Fibroblast of villous mesenchyme (primary cell): ENCODE results near the gene SUCLG2. TPM values are rescaled to one million over a fixed set of nuclear protein-coding genes. Genes with fewer than 3 reads are reported as not detected.

Source experiments
- DNase-seq: peaks from one replicate; pipeline ENCODE4 v3.0.0-alpha.2; 2010; ENCODE audit warnings: low read depth
- H3K4me3 ChIP-seq: 2 replicates; pipeline ENCODE4 v1.5.1; 2011; ENCODE audit warnings: low read depth, mild to moderate bottlenecking, low read length
- total RNA-seq: library from RNA; depleted of rRNA; stranded (reverse); fragments of >200 nt; gene quantifications from 2 replicates; pipeline ENCODE4 v1.2.3, GENCODE V29; 2012
- TF ChIP-seq, protein P1 (sequence below): IDR thresholded peaks from 2 replicates; pipeline ENCODE4 v1.5.1; 2012; ENCODE audit warnings: low read depth, mild to moderate bottlenecking, low read length; ENCODE audit not compliant: insufficient read depth

The SUCLG2 gene
- total RNA-seq, 1 donor, result 45.8 TPM

DNA sequence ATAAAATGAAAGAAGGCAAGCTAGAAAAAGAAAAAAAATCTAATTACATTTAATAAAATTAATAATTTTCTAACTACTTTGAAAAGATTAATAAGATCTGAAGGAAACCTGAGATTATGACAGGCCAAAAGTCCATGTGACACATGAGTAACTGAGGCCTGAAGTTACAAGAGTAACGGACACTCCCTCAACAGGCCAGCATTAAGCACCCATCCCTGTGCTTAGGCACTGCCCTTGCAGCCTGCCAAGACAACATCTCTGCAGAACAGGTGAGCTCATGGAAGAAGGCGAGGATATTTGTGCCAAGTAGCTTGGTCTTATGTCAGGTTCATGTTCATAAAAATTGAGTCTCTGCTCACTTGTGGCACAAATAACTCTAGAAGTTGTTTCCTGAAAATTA is 31.8 kb downstream of the SUCLG2 start:
- DNase-seq, result no peak
- H3K4me3 ChIP-seq, result no peak overlapping the region

DNA sequence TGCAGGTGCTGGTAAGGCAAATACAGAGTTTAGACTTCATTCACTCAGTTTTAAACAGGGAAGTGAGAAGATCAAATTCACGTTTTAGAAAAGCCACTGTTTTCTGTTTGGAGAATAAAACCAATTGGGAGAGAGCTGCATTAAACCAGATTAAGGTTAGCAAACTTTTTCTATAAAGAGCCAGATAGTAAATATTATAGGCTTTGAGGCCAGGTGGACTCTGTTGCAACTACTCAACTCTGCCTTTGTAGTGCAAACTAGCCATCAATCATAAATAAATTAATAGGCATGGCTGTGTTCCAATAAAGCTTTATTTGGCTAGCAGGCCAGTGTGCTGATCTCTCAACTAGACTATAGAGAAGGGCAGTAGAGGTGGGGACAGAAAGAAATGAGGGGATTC is 33.5 kb downstream of the SUCLG2 start:
- H3K4me3 ChIP-seq, result no peak overlapping the region
- TF ChIP-seq, protein P1, sequence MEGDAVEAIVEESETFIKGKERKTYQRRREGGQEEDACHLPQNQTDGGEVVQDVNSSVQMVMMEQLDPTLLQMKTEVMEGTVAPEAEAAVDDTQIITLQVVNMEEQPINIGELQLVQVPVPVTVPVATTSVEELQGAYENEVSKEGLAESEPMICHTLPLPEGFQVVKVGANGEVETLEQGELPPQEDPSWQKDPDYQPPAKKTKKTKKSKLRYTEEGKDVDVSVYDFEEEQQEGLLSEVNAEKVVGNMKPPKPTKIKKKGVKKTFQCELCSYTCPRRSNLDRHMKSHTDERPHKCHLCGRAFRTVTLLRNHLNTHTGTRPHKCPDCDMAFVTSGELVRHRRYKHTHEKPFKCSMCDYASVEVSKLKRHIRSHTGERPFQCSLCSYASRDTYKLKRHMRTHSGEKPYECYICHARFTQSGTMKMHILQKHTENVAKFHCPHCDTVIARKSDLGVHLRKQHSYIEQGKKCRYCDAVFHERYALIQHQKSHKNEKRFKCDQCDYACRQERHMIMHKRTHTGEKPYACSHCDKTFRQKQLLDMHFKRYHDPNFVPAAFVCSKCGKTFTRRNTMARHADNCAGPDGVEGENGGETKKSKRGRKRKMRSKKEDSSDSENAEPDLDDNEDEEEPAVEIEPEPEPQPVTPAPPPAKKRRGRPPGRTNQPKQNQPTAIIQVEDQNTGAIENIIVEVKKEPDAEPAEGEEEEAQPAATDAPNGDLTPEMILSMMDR, result no peak
- no peak for DNase-seq

More for the DNA sequence above, 31.8 kb downstream of the SUCLG2 start:
- TF ChIP-seq, protein P1, result no peak

DNA sequence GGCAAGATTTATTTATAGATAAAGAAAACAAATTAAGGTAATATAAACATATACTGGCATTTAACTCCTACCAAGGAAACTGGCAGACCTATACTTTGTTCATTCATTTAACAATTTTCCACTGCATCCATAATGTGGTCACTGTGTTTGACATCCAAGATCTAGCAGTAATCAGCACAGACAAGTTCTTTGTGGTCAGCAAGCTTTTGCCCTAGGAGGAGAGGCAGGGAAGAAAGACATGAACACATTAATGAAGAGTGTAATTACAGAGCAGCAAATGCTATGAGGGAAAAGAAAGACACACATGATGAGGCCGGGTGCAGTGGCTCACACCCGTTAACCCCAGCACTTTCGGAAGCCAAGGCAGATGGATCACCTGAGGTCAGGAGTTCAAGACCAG is 34.4 kb downstream of the SUCLG2 start:
- DNase-seq, result no peak
- TF ChIP-seq, protein P1, result no peak
- H3K4me3 ChIP-seq, result no peak overlapping the region

DNA sequence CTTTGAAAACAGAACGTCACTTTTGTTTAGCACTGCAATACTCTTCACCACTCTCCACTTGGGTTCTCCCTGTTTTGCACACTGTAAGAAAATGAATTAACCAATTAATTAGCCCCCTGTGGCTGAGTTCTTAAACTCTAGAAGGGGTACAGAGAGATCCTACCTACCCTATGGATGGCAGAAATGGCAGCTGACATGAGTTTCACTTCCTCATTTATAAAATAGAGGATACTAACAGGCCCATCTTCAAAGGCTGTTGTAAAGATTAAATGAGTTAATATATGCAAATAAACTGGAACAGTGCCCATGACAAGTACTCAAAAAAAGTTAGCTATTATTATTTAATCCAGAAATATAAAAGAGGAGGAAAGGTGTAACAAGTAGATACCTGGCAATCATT is 36.9 kb downstream of the SUCLG2 start:
- TF ChIP-seq, protein P1, result no peak
- DNase-seq, result no peak
- no peak overlapping the region for H3K4me3 ChIP-seq

DNA sequence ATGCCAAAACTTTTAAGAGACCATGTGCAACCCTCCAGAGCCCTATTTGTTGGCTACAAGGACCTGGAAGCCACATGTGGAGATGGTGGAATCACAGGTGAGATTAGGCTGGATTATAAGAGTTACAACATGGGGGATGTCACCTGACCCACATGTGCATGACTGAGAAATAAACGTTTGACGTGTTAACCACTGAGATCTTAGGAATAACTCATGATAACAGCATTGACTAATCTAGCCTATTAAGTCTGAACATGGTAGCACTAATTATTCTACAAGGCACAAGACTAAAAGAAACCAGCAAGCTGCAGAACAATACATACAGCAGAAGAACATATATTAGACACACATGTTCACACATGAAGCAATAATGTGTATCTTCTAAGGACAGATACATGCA is 38.4 kb downstream of the SUCLG2 start:
- no peak for DNase-seq
- H3K4me3 ChIP-seq, result no peak overlapping the region
- TF ChIP-seq, protein P1, result no peak

DNA sequence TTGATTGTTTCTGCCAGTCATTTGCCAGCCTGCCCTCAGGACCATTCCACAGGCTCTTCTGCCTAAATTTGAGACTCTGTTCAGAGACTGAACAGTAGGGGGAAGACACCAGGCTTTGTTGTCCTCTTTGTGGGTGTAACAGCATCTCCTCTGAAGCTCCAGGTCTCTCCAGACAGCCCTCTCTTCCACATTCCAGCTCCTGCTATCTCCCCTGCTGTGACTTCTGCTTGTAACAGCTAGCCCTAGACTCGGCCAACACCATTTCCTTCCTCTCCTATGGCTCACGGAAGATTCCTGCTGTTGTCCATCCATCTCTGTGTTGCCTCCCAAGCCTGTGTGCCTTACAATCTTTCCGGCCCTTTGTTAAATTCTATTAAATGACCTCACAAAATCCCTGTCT is 40.2 kb downstream of the SUCLG2 start:
- no peak overlapping the region for H3K4me3 ChIP-seq
- TF ChIP-seq, protein P1, result no peak
- DNase-seq, result no peak

DNA sequence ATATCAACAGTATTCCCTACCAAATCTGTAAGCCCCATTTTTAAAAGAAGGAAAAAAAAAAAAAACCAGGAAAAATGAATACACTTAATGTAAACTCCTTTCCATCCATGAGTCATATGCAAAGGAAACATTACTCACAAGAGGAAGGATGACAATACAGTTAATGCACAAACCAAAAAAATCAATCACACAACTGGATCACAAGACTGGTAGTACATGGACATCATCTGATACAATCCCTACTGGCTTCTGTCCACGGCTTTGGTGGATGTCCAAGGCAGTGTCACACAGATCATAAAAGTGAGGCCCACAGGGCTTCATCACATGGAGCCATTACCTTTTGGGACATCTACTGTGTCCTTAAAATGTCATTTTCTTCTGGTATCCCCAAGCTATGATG is 44.0 kb downstream of the SUCLG2 start:
- H3K4me3 ChIP-seq, result no peak overlapping the region
- TF ChIP-seq, protein P1, result no peak
- DNase-seq, result peak; percentile 37
